Endothelial cell of umbilical vein (primary cell): ENCODE measurements around the gene STUM. TPM values are rescaled to one million over a fixed set of nuclear protein-coding genes. Genes with fewer than 3 reads are reported as not detected.
A peak's percentile ranks its signal among the peaks of the same experiment; 100 is the strongest.
"Not testable (repeated sequence)": the region's sequence is repeated elsewhere in the genome, so short reads cannot be mapped to it uniquely, and the experiment has no call there.

ENCODE experiments used
- Bru-seq: library from RNA; stranded (reverse); fragments of 400-500 nt; gene quantifications from one replicate; lab custom pipeline; 2021; lab: Mats Ljungman, UMichigan
- BruChase-seq, 2 experiments: library from RNA; stranded (reverse); fragments of 400-500 nt; gene quantifications; one replicate each; lab custom pipeline; 2021; lab: Mats Ljungman, UMichigan
- BruUV-seq: library from RNA; stranded (reverse); fragments of 400-500 nt; replicated peaks from 2 replicates; lab custom pipeline; 2021; lab: Mats Ljungman, UMichigan
- CTCF ChIA-PET: fragments of 300-600, 350-600 bp; sonication (Branson Sonifier 250); formaldehyde crosslinking; loops from one replicate; lab custom pipeline; 2021; ENCODE audit warnings: antibody characterized with exemption, inconsistent platforms; lab: Charles Lee
- POLR2A ChIA-PET: fragments of 300-600, 350-600 bp; sonication (Branson Sonifier 250); formaldehyde crosslinking; loops from one replicate; lab custom pipeline; 2021; ENCODE audit warnings: antibody characterized with exemption, inconsistent platforms; lab: Charles Lee
- DNase-seq: peaks from one replicate; pipeline ENCODE4 v3.0.0-alpha.2; 2011; ENCODE audit warnings: low read depth, low spot score
- FAIRE-seq: peaks from 2 replicates; lab custom pipeline; 2011; peaks lifted over from hg19 to GRCh38; lab: Jason Lieb, UNC
- H2AFZ ChIP-seq: 2 replicates; pipeline ENCODE4 v1.6.0; 2012; ENCODE audit warnings: low read depth, low read length, control low read depth, inconsistent platforms
- H3K27ac ChIP-seq: 2 replicates; pipeline ENCODE4 v1.5.1; 2011; ENCODE audit warnings: low read depth, mild to moderate bottlenecking, control low read depth, low read length, moderate library complexity; ENCODE audit not compliant: insufficient read depth
- H3K27me3 ChIP-seq, 2 experiments: 2 replicates each; pipeline versions ENCODE4 v1.6.0 to v1.6.1; 2011; ENCODE audit warnings: low read length in 2 of 2, mixed read lengths in 1 of 2; ENCODE audit not compliant: control insufficient read depth in 2 of 2, insufficient read depth in 2 of 2
- H3K36me3 ChIP-seq, 2 experiments: 2 replicates in 1 of 2; 3 replicates in 1 of 2; pipeline ENCODE4 v1.5.1; 2011; ENCODE audit warnings: low read length in 2 of 2, mild to moderate bottlenecking in 1 of 2, moderate library complexity in 1 of 2; ENCODE audit not compliant: control insufficient read depth in 2 of 2, insufficient read depth in 2 of 2; ENCODE audit errors: extremely low read depth in 1 of 2
- H3K4me1 ChIP-seq: 3 replicates; pipeline ENCODE4 v1.5.1; 2011; ENCODE audit warnings: mild to moderate bottlenecking, low read length; ENCODE audit not compliant: control insufficient read depth, insufficient read depth; ENCODE audit errors: extremely low read depth
- H3K4me2 ChIP-seq: 2 replicates; pipeline ENCODE4 v1.6.1; 2011; ENCODE audit warnings: low read length, control low read depth, mixed read lengths; ENCODE audit not compliant: insufficient read depth
- H3K4me3 ChIP-seq, 3 experiments: fragments of 200-600 bp in 1 of 3; sonication (generic), shearing (Covaris generic) in 1 of 3; replicated peaks in 1 of 3; 2 replicates each; pipeline ENCODE4 v1.5.1; 2011 to 2016; ENCODE audit warnings: control low read depth in 3 of 3, low read length in 3 of 3, mild to moderate bottlenecking in 2 of 3, inconsistent platforms in 1 of 3, low read depth in 1 of 3, moderate library complexity in 1 of 3; ENCODE audit not compliant: insufficient read depth in 1 of 3
- H3K79me2 ChIP-seq: 2 replicates; pipeline ENCODE4 v1.6.0; 2012; ENCODE audit warnings: low read length, inconsistent platforms; ENCODE audit not compliant: control insufficient read depth, insufficient read depth
- H3K9ac ChIP-seq: replicated peaks from 2 replicates; pipeline ENCODE3; 2011; ENCODE audit warnings: low read length, control low read depth; ENCODE audit not compliant: insufficient read depth; ENCODE audit errors: extremely low read depth
- H3K9me1 ChIP-seq: replicated peaks from 3 replicates; pipeline ENCODE4 v1.6.0; 2011; ENCODE audit warnings: mild to moderate bottlenecking, low read length; ENCODE audit not compliant: control insufficient read depth, insufficient read depth; ENCODE audit errors: extremely low read depth
- H3K9me3 ChIP-seq: replicated peaks from 2 replicates; pipeline ENCODE4 v1.5.1; 2012; ENCODE audit warnings: low read length, inconsistent platforms; ENCODE audit not compliant: control insufficient read depth, insufficient read depth
- H4K20me1 ChIP-seq: replicated peaks from 2 replicates; pipeline ENCODE3; 2011; ENCODE audit warnings: mild to moderate bottlenecking, low read length; ENCODE audit not compliant: control insufficient read depth, insufficient read depth; ENCODE audit errors: extremely low read depth
- GATA2 ChIP-seq: IDR thresholded peaks from 2 replicates; pipeline ENCODE4 v1.7.0; 2011; ENCODE audit warnings: low read depth, mild to moderate bottlenecking, moderate library complexity, mixed read lengths, low read length; ENCODE audit not compliant: insufficient read length, insufficient read depth
- MYC ChIP-seq: IDR thresholded peaks from one replicate; pipeline ENCODE4 v1.6.1; 2011; ENCODE audit warnings: mild to moderate bottlenecking, low read depth, low read length
- POLR2A ChIP-seq: IDR thresholded peaks from 2 replicates; pipeline ENCODE4 v1.6.1; 2012; ENCODE audit warnings: low read depth, mild to moderate bottlenecking, control low read depth, low read length
- dilution Hi-C: fragments of 300-500 bp; cut with MboI; formaldehyde crosslinking; loops from one replicate; pipeline ENCODE4 v1.15.0; 2019; ENCODE audit warnings: low sequenced_read_pairs; ENCODE audit not compliant: extremely low pct_ligation_motif_present
- intact Hi-C: fragments of 100-400 bp; cut with micrococcal nuclease; formaldehyde crosslinking; loops from one replicate; pipeline ENCODE4 v1.10.0; 2022
- long read RNA-seq: library from polyadenylated mRNA; stranded (forward); transcript quantifications from one replicate; pipeline ENCODE4 v2.0.0, GENCODE V29; 2021
- polyA minus RNA-seq, 3 experiments: library from RNA; depleted of rRNA, polyadenylated mRNA; stranded (reverse); fragments of >200 nt; gene quantifications; 1 replicate in 1 of 3; 2 replicates in 2 of 3; pipeline ENCODE4 v1.2.3, GENCODE V29; 2011
- polyA plus RNA-seq, 4 experiments: library from polyadenylated mRNA; depleted of rRNA in 3 of 4; stranded (reverse) in 3 of 4; unstranded in 1 of 4; fragments of >200 nt; gene quantifications; 2 replicates each; pipeline versions ENCODE4 v1.2.1 to v1.2.3, GENCODE V29; 2011 to 2012; ENCODE audit warnings: missing spikeins in 1 of 4
- total RNA-seq: library from RNA; stranded (reverse); gene quantifications from 2 replicates; pipeline ENCODE4 v1.2.3, GENCODE V29; 2021

Gene STUM, protein sequence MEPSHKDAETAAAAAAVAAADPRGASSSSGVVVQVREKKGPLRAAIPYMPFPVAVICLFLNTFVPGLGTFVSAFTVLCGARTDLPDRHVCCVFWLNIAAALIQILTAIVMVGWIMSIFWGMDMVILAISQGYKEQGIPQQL
- total RNA-seq, result not detected in 2 replicates
- not detected in 2 replicates for polyA plus RNA-seq
- polyA plus RNA-seq (2011; cell fraction: cytosol; rRNA removed), result not detected in 2 replicates
- polyA plus RNA-seq (2011; cell fraction: nucleus; rRNA removed), result not detected in 2 replicates
- polyA plus RNA-seq (2012), result not detected in 2 replicates
- not detected in 2 replicates for polyA minus RNA-seq
- not detected for polyA minus RNA-seq (2011; cell fraction: cytosol; rRNA and poly(A)+ RNA removed)
- not detected in 2 replicates for polyA minus RNA-seq (2011; cell fraction: nucleus; rRNA and poly(A)+ RNA removed)
- Bru-seq, nascent RNA, result not detected
- percentile 2 among the genes with signal in this experiment for BruChase-seq, experiment 1, labeled RNA remaining after a 6-hour chase
- BruChase-seq, experiment 2, labeled RNA remaining after a 2-hour chase, result not detected
- long read RNA-seq, result 0 reads

DNA sequence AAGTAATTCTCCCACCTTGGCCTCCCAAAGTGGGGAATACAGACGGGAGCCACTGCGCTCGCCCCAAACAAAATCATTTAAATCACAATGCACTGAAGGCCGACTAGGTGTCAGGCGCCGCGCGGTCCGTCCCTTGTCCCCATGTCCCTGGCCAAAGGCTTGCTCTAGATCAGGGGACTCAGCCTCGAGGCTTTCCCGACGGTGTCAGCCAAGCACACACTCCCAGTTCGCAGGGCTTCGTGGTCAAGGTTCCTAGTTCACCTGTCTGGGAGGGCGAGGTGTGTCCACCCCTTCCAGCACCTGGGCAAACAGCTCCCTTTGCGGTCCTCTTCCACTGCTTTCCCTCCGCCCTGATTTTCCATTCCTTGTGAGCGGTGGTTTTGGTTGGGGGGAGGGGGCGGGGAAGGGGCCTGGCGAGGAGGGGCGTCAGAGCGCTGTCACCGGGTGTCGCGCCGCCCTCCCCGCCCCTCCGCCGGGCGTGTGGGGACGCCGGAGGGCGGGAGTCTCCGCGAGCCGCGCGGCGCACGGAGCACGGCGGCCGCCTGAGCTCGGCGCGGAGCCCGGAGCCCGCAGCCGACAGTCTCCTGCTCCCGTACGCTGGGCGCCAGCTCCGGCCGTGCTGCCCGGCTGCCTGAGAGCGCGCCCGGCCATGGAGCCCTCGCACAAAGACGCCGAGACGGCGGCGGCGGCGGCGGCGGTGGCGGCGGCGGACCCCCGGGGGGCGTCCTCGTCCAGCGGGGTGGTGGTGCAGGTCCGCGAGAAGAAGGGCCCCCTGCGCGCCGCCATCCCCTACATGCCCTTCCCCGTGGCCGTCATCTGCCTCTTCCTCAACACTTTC, at the start of gene STUM:
TSS of gene STUM (plus strand) at position 509 of the 838 bp plus-strand sequence. CDS start at position 650, 141 bp downstream.
- Histone ChIP-seq H3K27ac (no peak within 1 kb of the TSS), H3K36me3 (no peaks in the 10 kb centered on the region), H2AFZ (no peak within 1 kb of the TSS), H3K9me3 (no peaks in the 10 kb centered on the region), H3K4me1 (peaks cover 2% of the 10 kb centered on the region), H3K4me2 (no peak within 1 kb of the TSS), H3K9ac (no peak within 1 kb of the TSS), H3K79me2 (no peaks in the 10 kb centered on the region), H3K9me1 (no peaks in the 10 kb centered on the region), H3K27me3 (peaks cover 46 to 63% of the 10 kb centered on the region in 2 experiments), H4K20me1 (no peaks in the 10 kb centered on the region), H3K4me3 (peak within 1 kb of the TSS in 1 of 3 experiments; percentile 0)
- dilution Hi-C loops, result no loop called here
- intact Hi-C loops, result loop anchor here (5.0 kb wide), 1 partner anchor 899 kb away; no protein-coding TSS in a partner anchor
- ChIA-PET POLR2A (interaction anchor here (0.6 kb wide), 2 partner anchors 324 to 889 kb away, joined by 3 to 4 read pairs; no protein-coding TSS in a partner anchor), CTCF (interaction anchor here (0.6 to 2.7 kb wide), 21 partner anchors 8 to 1395 kb away, joined by 3 to 57 read pairs (median 4); partner anchors contain the start of gene COQ8A)
- DNase-seq (peak; percentile 23), FAIRE-seq (no peak)
- no peak for TF ChIP-seq GATA2
- no peak for TF ChIP-seq POLR2A
- no peak for TF ChIP-seq MYC
- BruUV-seq, result no TSS peak

DNA sequence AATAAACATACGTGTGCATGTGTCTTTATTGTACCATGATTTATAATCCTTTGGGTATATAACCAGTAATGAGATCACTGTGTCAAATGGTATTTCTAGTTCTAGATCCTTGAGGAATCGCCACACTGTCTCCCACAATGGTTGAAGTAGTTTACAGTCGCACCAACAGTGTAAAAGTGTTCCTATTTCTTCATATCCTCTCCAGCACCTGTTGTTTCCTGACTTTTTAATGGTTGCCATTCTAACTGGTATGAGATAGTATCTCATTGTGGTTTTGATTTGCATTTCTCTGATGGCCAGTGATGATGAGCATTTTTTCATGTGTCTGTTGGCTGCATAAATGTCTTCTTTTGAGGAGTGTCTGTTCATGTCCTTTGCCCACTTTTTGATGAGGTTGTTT, 48.9 kb upstream of the STUM start:
- H3K9me3 ChIP-seq, BruUV-seq, H3K27me3 ChIP-seq, H3K36me3 ChIP-seq, H3K4me2 ChIP-seq, FAIRE-seq, H3K9me1 ChIP-seq, POLR2A ChIA-PET, H3K4me1 ChIP-seq, H3K27ac ChIP-seq, intact Hi-C loops, H3K4me3 ChIP-seq, H4K20me1 ChIP-seq, H3K9ac ChIP-seq, H3K79me2 ChIP-seq, DNase-seq, dilution Hi-C loops, CTCF ChIA-PET, H2AFZ ChIP-seq: not testable (repeated sequence)
